Measurements from ENCODE around the gene RHOD. TPM values are rescaled to one million over a fixed set of nuclear protein-coding genes. Genes with fewer than 3 reads are reported as not detected.

The RHOD gene
- total and polyA plus RNA-seq, 2 of the 8 experiments (the other 6 are each of a cell fraction or from before 2014, with no cell fraction given), result 12.1 to 17.6 TPM

- H3K79me1 ChIP-seq (ENCODE audit: low read depth, low read length), result 0 out of 2 replicates have a peak, but pooled peaks cover 2% of the 10 kb centered on the region
- WGBS, 2 experiments (ENCODE audit: extremely low coverage in 1 of 2, insufficient coverage in 1 of 2, insufficient read length in 1 of 2, insufficient replicate concordance in 2 of 2, low coverage in 1 of 2, low lambda C conversion rate in 2 of 2, missing lambda C conversion rate in 1 of 2), result 93% methylated on average over 8 of the region's 8 CpGs; no CpG with 5 or more reads in 1 of the 2 experiments
- no peak overlapping the region for H3K56ac ChIP-seq (replicated peaks; ENCODE audit: insufficient read length, low read depth, low read length)
- H3K14ac ChIP-seq (ENCODE audit: insufficient read length), result no peak overlapping the region
- H4K5ac ChIP-seq (ENCODE audit: insufficient read length, low read depth, low read length), result no peak overlapping the region
- no peak overlapping the region for H2BK5ac ChIP-seq (ENCODE audit: low read depth, low read length)
- no peak overlapping the region for H4K91ac ChIP-seq (replicated peaks; ENCODE audit: insufficient read length, low read length)
- H2AK5ac ChIP-seq (ENCODE audit: low read depth, low read length), result no peak overlapping the region
- H2BK120ac ChIP-seq (replicated peaks; ENCODE audit: low read depth, low read length), result no peak overlapping the region
- peaks cover 0 to 3% (median 1%) of the 10 kb centered on the region in 4 experiments; a peak in 1 of 7 replicates for H3K4me1 ChIP-seq (replicated peaks in 1 of 4; ENCODE audit: control insufficient read depth in 3 of 4, insufficient read depth in 4 of 4, low read length in 3 of 4)
- 0 out of 2 replicates have a peak overlapping the region, but pooled peaks have one; percentile 55 for H2BK20ac ChIP-seq (ENCODE audit: low read length)
- H3K9me3 ChIP-seq (ENCODE audit: insufficient read depth in 2 of 2, low read depth in 1 of 2, low read length in 1 of 2), result no peaks in the 10 kb centered on the region
- no peak overlapping the region for H3K4ac ChIP-seq (replicated peaks; ENCODE audit: insufficient read length, low read depth, low read length)
- no peak overlapping the region for H3K9ac ChIP-seq (replicated peaks in 1 of 4; ENCODE audit: extremely low read depth in 1 of 4, low read depth in 3 of 4, low read length in 3 of 4)
- DNase-seq (ENCODE audit: low read depth in 1 of 2, low spot score in 2 of 2) (no peak), FAIRE-seq (no peak)
- H2BK15ac ChIP-seq (ENCODE audit: low read length), result no peak overlapping the region
- H4K20me1 ChIP-seq (replicated peaks in 1 of 2; ENCODE audit: control insufficient read depth in 1 of 2, insufficient read depth in 2 of 2, low read length in 2 of 2), result no peaks in the 10 kb centered on the region
- H3K23me2 ChIP-seq (ENCODE audit: low read depth, low read length), result no peaks in the 10 kb centered on the region; the same call in 1 of the 2 replicates
- H4K8ac ChIP-seq (ENCODE audit: extremely low read depth, insufficient read depth, low read length), result no peak overlapping the region
- no peak overlapping the region for H3K27ac ChIP-seq (ENCODE audit: low read depth, low read length)
- H3K4me3 ChIP-seq (ENCODE audit: extremely low read depth in 1 of 4, insufficient read depth in 2 of 4, low read depth in 3 of 4, low read length in 4 of 4), result no peak overlapping the region
- no peaks in the 10 kb centered on the region for H3K27me3 ChIP-seq (replicated peaks in 1 of 4; ENCODE audit: control insufficient read depth in 3 of 4, extremely low read depth in 1 of 4, insufficient read depth in 3 of 4, low read length in 3 of 4)
- H3K18ac ChIP-seq (ENCODE audit: extremely low read depth, low read length), result no peak overlapping the region
- H3K23ac ChIP-seq (ENCODE audit: insufficient read length), result no peak overlapping the region
- no peak overlapping the region for H2AFZ ChIP-seq (ENCODE audit: low read length)
- H3K36me3 ChIP-seq (ENCODE audit: control insufficient read depth in 2 of 4, insufficient read depth in 4 of 4, low read length in 3 of 4), result no peaks in the 10 kb centered on the region
- ChIA-PET CTCF (ENCODE audit: partially characterized antibody) (interaction anchor here (0.6 to 5.2 kb wide), 9 partner anchors 11 to 178 kb away, joined by 3 to 23 read pairs (median 4); no protein-coding TSS in a partner anchor), POLR2A (ENCODE audit: partially characterized antibody) (interaction anchor here (0.6 to 4.0 kb wide), 4 partner anchors 11 to 156 kb away, joined by 3 to 19 read pairs (median 4); no protein-coding TSS in a partner anchor)
- H2BK12ac ChIP-seq (ENCODE audit: low read depth, low read length), result 0 out of 2 replicates have a peak overlapping the region, but pooled peaks have one; percentile 17
- no peak overlapping the region for H3K4me2 ChIP-seq (ENCODE audit: insufficient read depth in 1 of 2, low read depth in 2 of 2, low read length in 2 of 2)
- H3K79me2 ChIP-seq (ENCODE audit: control insufficient read depth in 1 of 2, insufficient read depth in 2 of 2, low read length in 2 of 2), result no peaks in the 10 kb centered on the region
- no peak for TF ChIP-seq SP4 (IDR thresholded peaks at IDR 0.05; ENCODE audit: low read length)
- TF ChIP-seq EZH2 (IDR thresholded peaks at IDR 0.05; ENCODE audit: low read depth, low read length, severe bottlenecking), result no peak
- no peak for TF ChIP-seq CBX5 (IDR thresholded peaks at IDR 0.05; ENCODE audit: low read depth, low read length)
- no peak for TF ChIP-seq EGR1 (IDR thresholded peaks at IDR 0.05; ENCODE audit: borderline replicate concordance, low read depth, low read length)
- TF ChIP-seq, protein P1, sequence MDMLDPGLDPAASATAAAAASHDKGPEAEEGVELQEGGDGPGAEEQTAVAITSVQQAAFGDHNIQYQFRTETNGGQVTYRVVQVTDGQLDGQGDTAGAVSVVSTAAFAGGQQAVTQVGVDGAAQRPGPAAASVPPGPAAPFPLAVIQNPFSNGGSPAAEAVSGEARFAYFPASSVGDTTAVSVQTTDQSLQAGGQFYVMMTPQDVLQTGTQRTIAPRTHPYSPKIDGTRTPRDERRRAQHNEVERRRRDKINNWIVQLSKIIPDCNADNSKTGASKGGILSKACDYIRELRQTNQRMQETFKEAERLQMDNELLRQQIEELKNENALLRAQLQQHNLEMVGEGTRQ (IDR thresholded peaks at IDR 0.05; ENCODE audit: low read length), result no peak
- no peak for TF ChIP-seq SAP30 (IDR thresholded peaks at IDR 0.05; ENCODE audit: insufficient read depth, insufficient replicate concordance, low read length)
- no peak for TF ChIP-seq ZNF274 (IDR thresholded peaks at IDR 0.05; ENCODE audit: borderline replicate concordance, extremely low read depth, low read length)
- no peak for TF ChIP-seq ASH2L (IDR thresholded peaks at IDR 0.05; ENCODE audit: low read length)
- no peak for TF ChIP-seq GABPA (IDR thresholded peaks at IDR 0.05; ENCODE audit: borderline replicate concordance, insufficient read depth, low read length)
- no peak for TF ChIP-seq TAF1 (IDR thresholded peaks at IDR 0.05; ENCODE audit: low read depth, low read length)
Observed at GRCh38 chr11:67083786-67084366, 27.2 kb downstream of the RHOD start.

All from H1 (cell line).